Coronary artery (tissue), 2 donors: ENCODE results near the gene CDH13.

ENCODE experiments used
- DNase-seq: peaks from one replicate; pipeline ENCODE4 v3.0.0-alpha.2; 2017; ENCODE audit warnings: low spot score
- H3K27ac ChIP-seq, 2 donors: fragments of 200-600 bp; sonication (generic); one replicate each; pipeline ENCODE4 v1.5.1; 2016 to 2019
- H3K4me3 ChIP-seq: fragments of 200-600 bp; sonication (generic); 2 replicates; pipeline ENCODE4 v1.5.1; 2016; ENCODE audit warnings: mild to moderate bottlenecking, moderate library complexity
- TF ChIP-seq, protein P1 (sequence below): fragments of 200-600 bp; sonication (generic); IDR thresholded peaks from one replicate; pipeline ENCODE4 v1.5.1; 2019; ENCODE audit warnings: antibody characterized with exemption

The CDH13 gene

DNA sequence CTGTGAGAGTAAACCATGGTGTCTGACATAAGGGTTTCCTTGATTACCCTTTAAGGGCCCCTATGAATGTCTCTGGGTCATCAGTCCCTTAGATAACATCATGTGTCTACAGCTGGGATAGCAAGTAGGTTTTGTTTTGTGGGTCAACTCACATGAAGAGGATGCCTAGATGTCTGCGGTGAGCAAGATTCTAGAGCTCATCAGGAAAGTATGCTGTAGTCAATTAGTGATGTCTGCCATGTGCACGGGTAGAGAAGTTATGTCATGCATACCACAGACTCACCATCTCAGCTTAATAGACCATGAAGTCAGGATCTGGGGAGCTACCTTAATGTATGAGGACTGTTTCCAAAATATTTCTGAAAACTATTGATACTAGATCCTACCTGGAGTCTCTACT, 57.5 kb downstream of the CDH13 start:
- no peak for DNase-seq
- TF ChIP-seq, protein P1, sequence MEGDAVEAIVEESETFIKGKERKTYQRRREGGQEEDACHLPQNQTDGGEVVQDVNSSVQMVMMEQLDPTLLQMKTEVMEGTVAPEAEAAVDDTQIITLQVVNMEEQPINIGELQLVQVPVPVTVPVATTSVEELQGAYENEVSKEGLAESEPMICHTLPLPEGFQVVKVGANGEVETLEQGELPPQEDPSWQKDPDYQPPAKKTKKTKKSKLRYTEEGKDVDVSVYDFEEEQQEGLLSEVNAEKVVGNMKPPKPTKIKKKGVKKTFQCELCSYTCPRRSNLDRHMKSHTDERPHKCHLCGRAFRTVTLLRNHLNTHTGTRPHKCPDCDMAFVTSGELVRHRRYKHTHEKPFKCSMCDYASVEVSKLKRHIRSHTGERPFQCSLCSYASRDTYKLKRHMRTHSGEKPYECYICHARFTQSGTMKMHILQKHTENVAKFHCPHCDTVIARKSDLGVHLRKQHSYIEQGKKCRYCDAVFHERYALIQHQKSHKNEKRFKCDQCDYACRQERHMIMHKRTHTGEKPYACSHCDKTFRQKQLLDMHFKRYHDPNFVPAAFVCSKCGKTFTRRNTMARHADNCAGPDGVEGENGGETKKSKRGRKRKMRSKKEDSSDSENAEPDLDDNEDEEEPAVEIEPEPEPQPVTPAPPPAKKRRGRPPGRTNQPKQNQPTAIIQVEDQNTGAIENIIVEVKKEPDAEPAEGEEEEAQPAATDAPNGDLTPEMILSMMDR, result no peak
- Histone ChIP-seq H3K27ac (no peak overlapping the region), H3K4me3 (no peak overlapping the region)

- Histone ChIP-seq H3K4me3 (no peak overlapping the region), H3K27ac (no peak overlapping the region)
- TF ChIP-seq, protein P1, result no peak
- no peak for DNase-seq
Observed at GRCh38 chr16:82685526-82685925, 58.8 kb downstream of the CDH13 start.

GRCh38 chr16:82694239-82694874, 67.6 kb downstream of the CDH13 start:
- Histone ChIP-seq H3K4me3 (no peak overlapping the region), H3K27ac (no peak overlapping the region)
- TF ChIP-seq, protein P1, result no peak
- no peak for DNase-seq

DNA sequence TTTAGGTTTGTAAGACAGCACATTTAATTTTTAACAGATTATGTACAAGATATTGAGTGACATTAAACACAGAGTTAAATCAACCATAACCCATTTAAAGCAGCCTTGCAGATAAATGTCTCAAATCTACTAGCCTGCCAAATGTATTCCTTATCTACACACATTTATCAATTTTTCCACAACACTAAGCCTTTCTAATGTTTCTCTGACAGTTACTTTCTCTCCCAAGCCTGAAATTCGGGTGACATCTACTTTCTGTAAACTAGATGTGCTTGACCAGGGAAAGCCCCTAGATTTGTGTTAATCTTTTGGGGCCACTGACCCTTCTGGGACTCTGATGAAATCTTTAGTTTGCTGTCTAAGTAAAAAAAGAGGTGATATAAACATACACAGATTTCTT, 69.0 kb downstream of the CDH13 start:
- TF ChIP-seq, protein P1, result no peak
- no peak overlapping the region for H3K27ac ChIP-seq
- H3K4me3 ChIP-seq, result no peak overlapping the region
- DNase-seq, result no peak

- peak overlapping the region; percentile 39 for H3K4me3 ChIP-seq
- TF ChIP-seq, protein P1, result no peak
- DNase-seq, result no peak
- peak overlapping the region; percentile 66 to 86 for H3K27ac ChIP-seq
Observed at GRCh38 chr16:82699260-82699659, 72.5 kb downstream of the CDH13 start.

DNA sequence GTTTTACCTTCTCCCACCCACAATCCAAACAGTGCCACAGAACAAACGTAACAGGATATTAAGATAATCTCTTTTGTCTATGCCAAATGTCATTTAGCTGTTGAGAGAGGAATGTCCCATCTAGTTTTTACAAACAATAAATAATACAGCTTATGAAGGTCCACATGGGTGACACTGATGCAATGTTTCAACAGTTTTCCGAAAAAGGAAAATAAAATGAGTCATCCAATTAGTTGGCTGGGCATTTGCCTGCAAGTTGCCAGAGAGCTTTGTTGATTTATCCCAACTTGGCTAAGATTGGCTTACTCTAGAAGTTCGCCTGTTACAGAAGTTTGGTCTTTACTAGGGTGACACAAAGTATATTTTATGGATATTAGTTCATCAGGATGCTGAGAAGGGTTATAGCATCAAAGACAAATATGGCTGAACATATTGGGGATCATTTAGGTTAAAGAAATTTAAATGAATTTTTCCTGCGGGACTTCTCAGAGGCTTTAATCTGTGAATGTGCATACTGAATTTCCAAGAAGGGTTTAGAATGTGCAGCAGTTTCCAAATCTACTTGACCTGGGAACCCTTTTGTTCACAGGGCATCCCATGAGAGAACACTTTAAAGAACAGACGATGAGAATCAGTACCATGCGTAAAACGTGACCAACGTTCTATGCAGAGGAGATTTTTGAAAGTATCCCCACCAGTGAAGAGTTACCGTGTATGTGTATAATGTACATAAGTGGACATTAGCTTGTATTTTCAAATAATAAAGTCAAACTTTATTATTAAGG, 73.1 kb downstream of the CDH13 start:
- TF ChIP-seq, protein P1, result no peak
- H3K27ac ChIP-seq, result peak overlapping the region; percentile 66 to 86
- H3K4me3 ChIP-seq, result peak overlapping the region; percentile 39
- no peak for DNase-seq
